HFFc6 (cell line): ENCODE measurements around the gene VEPH1. TPM values are rescaled to one million over a fixed set of nuclear protein-coding genes. Genes with fewer than 3 reads are reported as not detected.

Source experiments
- DNase-seq: peaks from one replicate; pipeline ENCODE4 v3.0.0-alpha.2; 2018
- H3K27ac Mint-ChIP-seq: 2 replicates; pipeline ENCODE4 v1.8.0; 2020; ENCODE audit warnings: mild to moderate bottlenecking, mixed read lengths
- H3K27me3 Mint-ChIP-seq: 2 replicates; pipeline ENCODE4 v1.8.0; 2021; ENCODE audit warnings: mild to moderate bottlenecking, moderate library complexity, mixed read lengths; ENCODE audit not compliant: insufficient read depth
- H3K36me3 Mint-ChIP-seq: 2 replicates; pipeline ENCODE4 v1.8.0; 2021; ENCODE audit warnings: low read depth, mixed read lengths
- H3K4me1 Mint-ChIP-seq: 2 replicates; pipeline ENCODE4 v1.8.0; 2020; ENCODE audit warnings: low read depth, mixed read lengths
- H3K4me3 Mint-ChIP-seq: 2 replicates; pipeline ENCODE4 v1.8.0; 2020; ENCODE audit warnings: mild to moderate bottlenecking, moderate library complexity, mixed read lengths
- H3K9me3 Mint-ChIP-seq: 2 replicates; pipeline ENCODE4 v1.8.0; 2020; ENCODE audit warnings: mild to moderate bottlenecking, mixed read lengths
- total RNA-seq, 6 experiments: library from RNA; stranded (reverse); fragmentation: NEBNext Ultra II Directional; extraction: Animal tissue kit (Norgen Biotek cat#: 25700); gene quantifications; 2 replicates in 1 of 6; 3 replicates in 5 of 6; pipeline ENCODE4 v1.2.3, GENCODE V29; 2021
- TF ChIP-seq, protein P1 (sequence below): fragments of 200-600 bp; sonication (generic); IDR thresholded peaks from 2 replicates; pipeline ENCODE4 v1.5.0; 2021; ENCODE audit warnings: antibody characterized with exemption, mild to moderate bottlenecking

The VEPH1 gene
- total RNA-seq, 6 experiments from 2014 or later = 33.3 to 72.7 (median 63.8) TPM

DNA sequence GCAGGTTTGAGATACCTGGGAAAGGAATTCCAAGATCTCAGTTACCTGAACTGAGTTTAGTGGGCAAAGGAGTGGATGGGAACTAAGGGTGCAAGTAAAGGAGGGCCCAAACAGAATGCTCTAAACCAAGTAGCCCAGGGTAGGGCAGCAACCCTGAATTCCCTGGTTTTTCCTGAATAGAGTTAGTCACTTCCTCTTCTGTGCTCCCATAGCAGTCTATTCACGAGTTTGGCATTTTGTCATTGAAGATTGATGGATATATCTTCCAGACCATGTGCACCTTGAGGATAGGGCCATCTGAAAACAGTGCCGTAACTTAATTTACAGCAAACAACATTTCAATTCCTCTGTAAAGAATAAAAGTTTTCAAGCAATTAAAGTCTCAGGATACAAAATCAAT, 85.1 kb downstream of the VEPH1 start:
- no peaks in the 10 kb centered on the region for H3K9me3 Mint-ChIP-seq
- peak overlapping the region; percentile 71 for H3K27ac Mint-ChIP-seq
- DNase-seq = no peak
- H3K27me3 Mint-ChIP-seq = no peaks in the 10 kb centered on the region; the same call in 1 of the 2 replicates
- H3K4me1 Mint-ChIP-seq = peaks cover 53% of the 10 kb centered on the region
- TF ChIP-seq, protein P1, sequence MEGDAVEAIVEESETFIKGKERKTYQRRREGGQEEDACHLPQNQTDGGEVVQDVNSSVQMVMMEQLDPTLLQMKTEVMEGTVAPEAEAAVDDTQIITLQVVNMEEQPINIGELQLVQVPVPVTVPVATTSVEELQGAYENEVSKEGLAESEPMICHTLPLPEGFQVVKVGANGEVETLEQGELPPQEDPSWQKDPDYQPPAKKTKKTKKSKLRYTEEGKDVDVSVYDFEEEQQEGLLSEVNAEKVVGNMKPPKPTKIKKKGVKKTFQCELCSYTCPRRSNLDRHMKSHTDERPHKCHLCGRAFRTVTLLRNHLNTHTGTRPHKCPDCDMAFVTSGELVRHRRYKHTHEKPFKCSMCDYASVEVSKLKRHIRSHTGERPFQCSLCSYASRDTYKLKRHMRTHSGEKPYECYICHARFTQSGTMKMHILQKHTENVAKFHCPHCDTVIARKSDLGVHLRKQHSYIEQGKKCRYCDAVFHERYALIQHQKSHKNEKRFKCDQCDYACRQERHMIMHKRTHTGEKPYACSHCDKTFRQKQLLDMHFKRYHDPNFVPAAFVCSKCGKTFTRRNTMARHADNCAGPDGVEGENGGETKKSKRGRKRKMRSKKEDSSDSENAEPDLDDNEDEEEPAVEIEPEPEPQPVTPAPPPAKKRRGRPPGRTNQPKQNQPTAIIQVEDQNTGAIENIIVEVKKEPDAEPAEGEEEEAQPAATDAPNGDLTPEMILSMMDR = no peak
- peaks cover 55% of the 10 kb centered on the region for H3K36me3 Mint-ChIP-seq
- peak overlapping the region; percentile 60; the same call in 1 of the 2 replicates for H3K4me3 Mint-ChIP-seq

DNA sequence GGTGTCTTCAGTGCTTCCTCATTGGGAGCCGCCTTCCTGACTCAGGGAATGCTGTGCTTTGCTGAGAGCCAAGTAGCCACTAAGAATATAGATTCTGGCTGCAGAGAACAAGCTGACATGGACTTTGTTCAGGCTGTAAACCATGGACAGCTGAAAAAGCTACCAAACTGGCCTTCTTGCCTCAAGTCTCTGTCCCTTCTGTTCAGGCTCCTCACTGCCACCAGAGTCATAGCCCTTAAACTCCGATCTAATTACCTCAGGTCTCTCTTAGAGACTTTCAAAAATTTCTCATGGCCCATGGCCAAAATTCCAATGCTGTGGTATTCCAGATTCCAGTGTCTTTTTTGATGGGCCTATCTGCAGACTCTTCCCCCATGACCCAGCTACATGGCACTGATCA, 86.0 kb downstream of the VEPH1 start:
- H3K27ac Mint-ChIP-seq = peak overlapping the region; percentile 71
- TF ChIP-seq, protein P1 = no peak
- peak overlapping the region; percentile 60 for H3K4me3 Mint-ChIP-seq
- peaks cover 44% of the 10 kb centered on the region for H3K4me1 Mint-ChIP-seq
- H3K27me3 Mint-ChIP-seq = no peaks in the 10 kb centered on the region; the same call in 1 of the 2 replicates
- peaks cover 50% of the 10 kb centered on the region for H3K36me3 Mint-ChIP-seq
- DNase-seq = no peak
- H3K9me3 Mint-ChIP-seq = no peaks in the 10 kb centered on the region

DNA sequence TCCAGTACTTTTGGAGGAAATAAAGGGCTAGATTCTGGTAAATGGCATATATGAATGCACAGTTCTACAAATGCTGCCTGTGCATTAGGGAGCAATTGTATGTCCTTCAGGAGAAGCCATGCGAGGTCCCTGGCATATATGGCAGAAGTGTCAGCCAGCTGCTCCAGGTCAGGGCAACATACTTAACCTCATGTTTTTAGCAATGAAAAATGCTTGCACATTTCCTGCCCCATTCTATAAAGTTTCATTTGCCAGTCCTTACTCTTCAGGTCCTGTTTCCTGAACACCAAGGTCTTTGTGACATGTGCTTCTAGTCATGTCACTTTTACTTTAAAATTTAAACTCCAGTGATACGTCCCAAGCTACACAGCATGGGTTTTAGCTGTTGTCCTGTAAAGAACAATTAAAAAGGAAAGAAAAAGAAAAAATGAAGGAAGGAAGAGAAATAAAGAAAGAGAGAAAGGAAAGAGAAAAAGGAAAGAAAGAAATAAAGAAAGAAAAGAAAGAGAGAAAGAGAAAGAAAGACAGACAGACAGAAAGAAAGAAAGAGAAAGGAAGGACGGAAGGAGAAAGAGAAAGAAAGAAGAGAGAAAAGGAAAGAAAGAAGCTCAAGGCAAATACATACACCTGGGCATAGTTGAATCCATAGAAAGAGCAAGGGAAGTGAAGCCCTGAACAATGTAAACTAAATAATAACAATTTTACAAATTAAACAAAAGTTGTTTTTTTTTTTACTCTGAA, 86.7 kb downstream of the VEPH1 start:
- TF ChIP-seq, protein P1 = no peak
- no peak for DNase-seq
- Mint-ChIP-seq H3K9me3 (no peaks in the 10 kb centered on the region), H3K36me3 (peaks cover 52% of the 10 kb centered on the region), H3K27ac (peak overlapping the region; percentile 36; the same call in 1 of the 2 replicates), H3K4me3 (no peak overlapping the region), H3K27me3 (no peaks in the 10 kb centered on the region; the same call in 1 of the 2 replicates), H3K4me1 (peaks cover 44% of the 10 kb centered on the region)

DNA sequence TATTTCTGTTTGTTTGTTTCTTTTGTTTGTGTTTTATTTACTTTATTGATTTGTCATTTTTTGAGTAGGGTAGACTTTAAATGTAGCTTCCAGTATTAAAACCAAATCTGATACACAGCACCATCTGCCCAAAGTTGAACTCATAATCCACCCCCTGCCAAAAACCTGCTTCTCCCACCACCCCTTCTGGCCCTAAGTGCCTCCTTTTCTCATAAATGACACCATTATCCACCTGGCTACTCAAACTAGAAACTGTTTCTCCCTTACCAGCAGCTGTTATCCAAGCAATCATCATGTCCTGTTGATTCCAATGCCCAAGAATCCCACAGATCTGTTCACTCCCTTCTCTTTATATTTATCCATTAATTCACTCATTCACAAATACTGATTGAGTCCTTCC, 88.4 kb downstream of the VEPH1 start:
- H3K27ac Mint-ChIP-seq = no peak overlapping the region
- DNase-seq = no peak
- no peaks in the 10 kb centered on the region; the same call in 1 of the 2 replicates for H3K27me3 Mint-ChIP-seq
- TF ChIP-seq, protein P1 = no peak
- no peaks in the 10 kb centered on the region for H3K9me3 Mint-ChIP-seq
- H3K4me3 Mint-ChIP-seq = no peak overlapping the region
- H3K36me3 Mint-ChIP-seq = peaks cover 43% of the 10 kb centered on the region
- H3K4me1 Mint-ChIP-seq = peaks cover 35% of the 10 kb centered on the region

DNA sequence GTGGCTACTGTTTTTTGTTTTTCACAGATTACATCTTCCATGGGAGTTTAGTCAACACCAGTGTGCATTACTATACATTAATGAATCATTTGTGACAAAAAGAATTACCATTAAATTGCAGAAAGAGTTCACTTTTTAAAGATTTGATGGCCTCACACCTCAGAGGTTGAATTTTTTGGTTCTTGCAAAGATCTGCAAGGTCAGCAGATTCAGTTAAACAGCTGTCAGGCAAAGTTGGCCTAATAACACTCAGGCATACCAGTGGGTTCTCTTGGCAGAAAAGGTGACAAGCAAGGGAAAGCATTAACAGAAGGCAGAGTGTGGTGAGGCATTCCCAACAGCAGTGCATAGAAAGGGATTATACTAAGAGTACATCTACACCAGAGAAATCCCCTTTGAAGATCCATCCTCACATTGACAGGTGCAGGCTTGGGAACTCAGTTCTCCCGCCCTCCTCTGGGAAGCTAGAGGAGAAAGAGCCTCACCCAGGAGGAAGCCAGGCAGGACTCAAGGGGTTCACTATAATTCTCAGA, 90.8 kb downstream of the VEPH1 start:
- no peak overlapping the region for H3K27ac Mint-ChIP-seq
- no peak overlapping the region for H3K4me3 Mint-ChIP-seq
- H3K27me3 Mint-ChIP-seq = no peaks in the 10 kb centered on the region; the same call in 1 of the 2 replicates
- TF ChIP-seq, protein P1 = no peak
- DNase-seq = no peak
- H3K9me3 Mint-ChIP-seq = no peaks in the 10 kb centered on the region
- peaks cover 35% of the 10 kb centered on the region for H3K36me3 Mint-ChIP-seq
- peaks cover 32% of the 10 kb centered on the region for H3K4me1 Mint-ChIP-seq
